PC-9 (cell line): ENCODE data around the gene PRR5. TPM values are rescaled to one million over a fixed set of nuclear protein-coding genes. Genes with fewer than 3 reads are reported as not detected.

Experiments used
- BruUV-seq: library from RNA; stranded (reverse); fragments of 400-500 nt; replicated peaks from 2 replicates; lab custom pipeline; 2021; lab: Mats Ljungman, UMichigan
- CTCF ChIA-PET: fragments of 300-600 bp; sonication (Branson Sonifier 250); formaldehyde crosslinking; loops from one replicate; lab custom pipeline; 2022; ENCODE audit warnings: antibody characterized with exemption; lab: Charles Lee
- POLR2A ChIA-PET: fragments of 300-600 bp; sonication (Branson Sonifier 250); formaldehyde crosslinking; loops from one replicate; lab custom pipeline; 2022; ENCODE audit warnings: antibody characterized with exemption; ENCODE audit not compliant: unreplicated experiment; lab: Charles Lee
- DNase-seq, 2 experiments: peaks; one replicate each; pipeline versions ENCODE4 v3.0.0 to v3.0.0-alpha.2; 2015 to 2022; ENCODE audit warnings: mixed read lengths in 1 of 2
- H2AFZ ChIP-seq: fragments of 200-600 bp; sonication (generic); 2 replicates; pipeline ENCODE4 v1.8.1; 2017; ENCODE audit warnings: antibody characterized with exemption
- H3F3A ChIP-seq: fragments of 200-600 bp; sonication (generic); 2 replicates; pipeline ENCODE4 v1.8.1; 2017; ENCODE audit warnings: antibody characterized with exemption, mild to moderate bottlenecking, low read depth; ENCODE audit not compliant: insufficient read depth
- H3K27ac ChIP-seq: fragments of 200-600 bp; sonication (generic); 2 replicates; pipeline ENCODE4 v1.6.1; 2016; ENCODE audit warnings: mixed run types
- H3K27me3 ChIP-seq: fragments of 200-600 bp; sonication (generic); 2 replicates; pipeline ENCODE4 v1.6.1; 2016; ENCODE audit warnings: low read depth, mixed run types; ENCODE audit not compliant: insufficient read depth
- H3K36me3 ChIP-seq: fragments of 200-600 bp; sonication (generic); 2 replicates; pipeline ENCODE4 v1.6.1; 2016; ENCODE audit warnings: low read depth, mixed run types
- H3K4me1 ChIP-seq: fragments of 200-600 bp; sonication (generic); replicated peaks from 2 replicates; pipeline ENCODE4 v1.6.1; 2016; ENCODE audit warnings: mixed run types; ENCODE audit not compliant: insufficient read depth
- H3K4me2 ChIP-seq: fragments of 200-600 bp; sonication (generic); 2 replicates; pipeline ENCODE4 v1.6.1; 2017; ENCODE audit warnings: mixed run types
- H3K4me3 ChIP-seq: fragments of 200-600 bp; sonication (generic); 2 replicates; pipeline ENCODE4 v1.6.1; 2016; ENCODE audit warnings: mixed run types
- H3K79me2 ChIP-seq: fragments of 200-600 bp; sonication (generic); 2 replicates; pipeline ENCODE4 v1.6.1; 2017; ENCODE audit warnings: low read depth, mixed run types
- H3K9me2 ChIP-seq: fragments of 200-600 bp; sonication (generic); 2 replicates; pipeline ENCODE4 v1.8.1; 2017; ENCODE audit warnings: mild to moderate bottlenecking; ENCODE audit not compliant: insufficient read depth
- H3K9me3 ChIP-seq: fragments of 200-600 bp; sonication (generic); 2 replicates; pipeline ENCODE4 v1.8.1; 2016; ENCODE audit warnings: low read depth; ENCODE audit not compliant: insufficient read depth
- H4K20me1 ChIP-seq: fragments of 200-600 bp; sonication (generic); 2 replicates; pipeline ENCODE4 v1.8.1; 2017; ENCODE audit not compliant: insufficient read depth
- CTCF ChIP-seq: fragments of 200-600 bp; sonication (generic); conservative IDR thresholded peaks from 2 replicates; pipeline ENCODE4 v1.6.1; 2017; ENCODE audit warnings: mixed run types, antibody characterized with exemption, mild to moderate bottlenecking, moderate library complexity
- EZH2 ChIP-seq: fragments of 200-600 bp; sonication (generic); IDR thresholded peaks from 2 replicates; pipeline ENCODE4 v1.8.0; 2017; ENCODE audit warnings: antibody characterized with exemption, low read depth
- intact Hi-C: fragments of 100-400 bp; cut with micrococcal nuclease; formaldehyde crosslinking; loops from one replicate; pipeline ENCODE4 v1.10.0; 2022; ENCODE audit not compliant: unreplicated experiment
- total RNA-seq: library from RNA; stranded (reverse); gene quantifications from 2 replicates; pipeline ENCODE4 v1.2.3, GENCODE V29; 2021

Gene PRR5
- total RNA-seq, 1 experiment from 2014 or later, result 22.1 TPM

- DNase-seq, result peak; percentile 72 to 83
- Histone ChIP-seq H4K20me1 (no peaks in the 10 kb centered on the region), H3K27ac (no peak overlapping the region), H3K36me3 (no peaks in the 10 kb centered on the region), H3K79me2 (no peaks in the 10 kb centered on the region), H2AFZ (no peak overlapping the region), H3K4me1 (no peaks in the 10 kb centered on the region), H3F3A (peaks cover 38% of the 10 kb centered on the region), H3K9me3 (no peaks in the 10 kb centered on the region), H3K4me2 (peak overlapping the region; percentile 3; the same call in 1 of the 2 replicates), H3K9me2 (no peaks in the 10 kb centered on the region), H3K27me3 (0 out of 2 replicates have a peak, but pooled peaks cover 6% of the 10 kb centered on the region), H3K4me3 (no peak overlapping the region)
- ChIA-PET POLR2A (no interaction called here), CTCF (no interaction called here)
- no TSS peak for BruUV-seq
- intact Hi-C loops, result loop anchor here (1.0 to 10.0 kb wide), 4 partner anchors 39 to 567 kb away; no protein-coding TSS in a partner anchor
- peak; percentile 99 for TF ChIP-seq CTCF
- TF ChIP-seq EZH2, result no peak
Observed at GRCh38 chr22:44697423-44698141, 4.4 kb upstream of the PRR5 start.

GRCh38 chr22:44698531-44699421, 3.2 kb upstream of the PRR5 start:
- intact Hi-C loops, result loop anchor here (10.0 kb wide), 3 partner anchors 126 to 566 kb away; no protein-coding TSS in a partner anchor
- Histone ChIP-seq H2AFZ (no peak overlapping the region), H3K36me3 (no peaks in the 10 kb centered on the region), H3K27ac (no peak overlapping the region), H3K79me2 (peaks cover 4% of the 10 kb centered on the region; the same call in 1 of the 2 replicates), H3K9me2 (no peaks in the 10 kb centered on the region), H3K4me2 (no peak overlapping the region), H3K4me1 (peaks cover 8% of the 10 kb centered on the region; the same call in 1 of the 2 replicates), H3K4me3 (no peak overlapping the region), H3K27me3 (0 out of 2 replicates have a peak, but pooled peaks cover 6% of the 10 kb centered on the region), H4K20me1 (0 out of 2 replicates have a peak, but pooled peaks cover under 1% of the 10 kb centered on the region), H3F3A (peaks cover 31% of the 10 kb centered on the region), H3K9me3 (no peaks in the 10 kb centered on the region)
- TF ChIP-seq CTCF (no peak), EZH2 (no peak)
- ChIA-PET POLR2A (no interaction called here), CTCF (no interaction called here)
- no peak for DNase-seq
- BruUV-seq, result no TSS peak

- no peaks in the 10 kb centered on the region for H3K36me3 ChIP-seq
- no peak overlapping the region for H2AFZ ChIP-seq
- H3K4me2 ChIP-seq, result no peak overlapping the region
- H3K4me1 ChIP-seq, result peaks cover 8% of the 10 kb centered on the region; the same call in 1 of the 2 replicates
- no peak overlapping the region for H3K27ac ChIP-seq
- TF ChIP-seq EZH2 (no peak), CTCF (no peak)
- peaks cover 31% of the 10 kb centered on the region for H3F3A ChIP-seq
- no peaks in the 10 kb centered on the region for H3K9me3 ChIP-seq
- peaks cover 4% of the 10 kb centered on the region; the same call in 1 of the 2 replicates for H4K20me1 ChIP-seq
- no peaks in the 10 kb centered on the region for H3K9me2 ChIP-seq
- no peak for DNase-seq
- CTCF ChIA-PET, result no interaction called here
- H3K4me3 ChIP-seq, result no peak overlapping the region
- intact Hi-C loops, result no loop called here
- no TSS peak for BruUV-seq
- H3K79me2 ChIP-seq, result peaks cover 4% of the 10 kb centered on the region; the same call in 1 of the 2 replicates
- POLR2A ChIA-PET, result no interaction called here
- 0 out of 2 replicates have a peak, but pooled peaks cover 6% of the 10 kb centered on the region for H3K27me3 ChIP-seq
Observed at GRCh38 chr22:44700456-44700855, 1.5 kb upstream of the PRR5 start.
